Ovary (tissue), 3 donors: ENCODE data around the gene SLC26A3.

Source experiments
- CTCF ChIP-seq, 3 donors: fragments of 450-650 bp in 2 of 3; fragments of 200-600 bp in 1 of 3; IDR thresholded peaks; one replicate each; pipeline versions ENCODE4 v1.5.1 to v1.8.0; 2016 to 2022; ENCODE audit warnings: antibody characterized with exemption in 3 of 3, mild to moderate bottlenecking in 1 of 3
- EP300 ChIP-seq: sonication (generic); formaldehyde crosslinking; IDR thresholded peaks from one replicate; pipeline ENCODE4 v1.6.1; 2017; ENCODE audit warnings: antibody characterized with exemption
- donor health status: DM: no; HTN: no; CAD: no.

DNA sequence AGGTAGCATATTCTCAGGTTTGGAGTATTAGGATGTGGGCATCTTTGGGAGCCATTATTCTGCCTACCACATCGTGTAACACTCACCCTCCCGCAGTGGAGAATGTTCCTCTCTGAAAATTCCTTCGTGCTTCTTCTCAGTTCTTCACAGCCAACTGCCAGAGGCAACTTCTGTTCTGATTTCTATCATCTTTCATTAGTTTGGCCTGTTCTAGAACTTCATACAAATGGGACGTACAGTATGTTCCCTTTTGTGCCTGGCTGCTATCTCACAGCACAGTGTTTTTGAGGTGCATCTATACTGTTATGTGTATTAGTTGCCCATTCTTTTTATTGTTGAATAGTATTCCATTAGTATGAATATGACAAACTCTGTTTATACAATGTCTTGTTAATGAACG is 8.9 kb upstream of the SLC26A3 start:
- TF ChIP-seq CTCF (IDR thresholded peaks at IDR 0.05) (no peak), EP300 (no peak)
